IMR-90 (cell line): ENCODE results near the gene LFNG. TPM values are rescaled to one million over a fixed set of nuclear protein-coding genes. Genes with fewer than 3 reads are reported as not detected.

ENCODE experiments used
- ATAC-seq: fragments of 200-7000 bp; cut with Tn5 transposase; 2 replicates; pipeline ENCODE4 v1.9.1; 2020; ENCODE audit warnings: low read depth, mild to moderate bottlenecking, moderate library complexity
- BruUV-seq: library from RNA; stranded (reverse); fragments of 400-500 nt; replicated peaks from 2 replicates; lab custom pipeline; 2021; lab: Mats Ljungman, UMichigan
- CTCF ChIA-PET: fragments of 300-600 bp; formaldehyde crosslinking; extraction: SDS; loops from one replicate; lab custom pipeline; 2021; ENCODE audit warnings: antibody characterized with exemption; lab: Yijun Ruan, JAX
- POLR2A ChIA-PET: fragments of 300-600 bp; sonication (Branson Sonifier 250); formaldehyde crosslinking; loops from one replicate; lab custom pipeline; 2022; ENCODE audit warnings: antibody characterized with exemption; ENCODE audit not compliant: unreplicated experiment; lab: Charles Lee
- DNase-seq: peaks from one replicate; pipeline ENCODE4 v3.0.0; 2013
- H2AFZ ChIP-seq: replicated peaks from 2 replicates; pipeline ENCODE3; 2013; ENCODE audit warnings: low read length, mild to moderate bottlenecking; ENCODE audit not compliant: poor library complexity
- H2AK5ac ChIP-seq: 2 replicates; pipeline ENCODE4 v1.6.1; 2013; ENCODE audit warnings: low read depth, low read length, inconsistent platforms
- H2AK9ac ChIP-seq: replicated peaks from 2 replicates; pipeline ENCODE3; 2013; ENCODE audit warnings: mild to moderate bottlenecking, low read depth, low read length, moderate library complexity; ENCODE audit not compliant: poor library complexity
- H2BK120ac ChIP-seq: 2 replicates; pipeline ENCODE4 v1.6.1; 2013; ENCODE audit warnings: low read depth, low read length, inconsistent platforms
- H2BK15ac ChIP-seq: 3 replicates; pipeline ENCODE4 v1.6.1; 2013; ENCODE audit warnings: low read depth, low read length, inconsistent platforms
- H2BK20ac ChIP-seq: 2 replicates; pipeline ENCODE4 v1.6.1; 2013; ENCODE audit warnings: low read depth, mild to moderate bottlenecking, inconsistent platforms, low read length, moderate library complexity
- H2BK5ac ChIP-seq: 2 replicates; pipeline ENCODE4 v1.6.1; 2013; ENCODE audit warnings: mild to moderate bottlenecking, low read depth, low read length, inconsistent platforms; ENCODE audit not compliant: poor library complexity, severe bottlenecking
- H3K14ac ChIP-seq: replicated peaks from 2 replicates; pipeline ENCODE4 v1.6.1; 2013; ENCODE audit warnings: low read depth, low read length, inconsistent platforms
- H3K18ac ChIP-seq: 2 replicates; pipeline ENCODE4 v1.6.1; 2013; ENCODE audit warnings: low read depth, low read length, control low read depth
- H3K23ac ChIP-seq: 2 replicates; pipeline ENCODE4 v1.6.1; 2013; ENCODE audit warnings: low read depth, low read length, inconsistent platforms
- H3K27ac ChIP-seq: 2 replicates; pipeline ENCODE4 v1.5.1; 2013; ENCODE audit warnings: mild to moderate bottlenecking, control low read depth, low read length; ENCODE audit not compliant: insufficient read depth
- H3K27me3 ChIP-seq: 2 replicates; pipeline ENCODE4 v1.6.1; 2013; ENCODE audit warnings: low read length; ENCODE audit not compliant: control insufficient read depth, insufficient read depth
- H3K36me3 ChIP-seq: 2 replicates; pipeline ENCODE4 v1.6.1; 2013; ENCODE audit warnings: low read length, mixed read lengths; ENCODE audit not compliant: control insufficient read depth, insufficient read depth
- H3K4ac ChIP-seq: 2 replicates; pipeline ENCODE4 v1.6.1; 2013; ENCODE audit warnings: low read depth, low read length, inconsistent platforms
- H3K4me1 ChIP-seq: 2 replicates; pipeline ENCODE4 v1.6.1; 2013; ENCODE audit warnings: low read length, mixed read lengths; ENCODE audit not compliant: control insufficient read depth, insufficient read depth
- H3K4me2 ChIP-seq: 2 replicates; pipeline ENCODE4 v1.6.1; 2013; ENCODE audit warnings: low read depth, mild to moderate bottlenecking, control low read depth, low read length, moderate library complexity
- H3K4me3 ChIP-seq: 2 replicates; pipeline ENCODE4 v1.5.1; 2013; ENCODE audit warnings: low read depth, mild to moderate bottlenecking, control low read depth, low read length, moderate library complexity; ENCODE audit not compliant: insufficient read depth
- H3K56ac ChIP-seq: 2 replicates; pipeline ENCODE4 v1.6.1; 2013; ENCODE audit warnings: low read length, inconsistent platforms; ENCODE audit not compliant: insufficient read depth; ENCODE audit errors: extremely low read depth
- H3K79me1 ChIP-seq, 2 experiments: 2 replicates each; pipeline ENCODE4 v1.6.1; 2013; ENCODE audit warnings: low read length in 2 of 2, inconsistent platforms in 1 of 2, low read depth in 1 of 2
- H3K9ac ChIP-seq: 2 replicates; pipeline ENCODE4 v1.6.1; 2013; ENCODE audit warnings: low read depth, low read length, control low read depth
- H3K9me1 ChIP-seq: 2 replicates; pipeline ENCODE4 v1.6.1; 2013; ENCODE audit warnings: low read length, inconsistent platforms; ENCODE audit not compliant: insufficient read depth
- H3K9me3 ChIP-seq: 2 replicates; pipeline ENCODE4 v1.6.1; 2013; ENCODE audit warnings: low read length; ENCODE audit not compliant: control insufficient read depth, insufficient read depth
- H4K20me1 ChIP-seq: 2 replicates; pipeline ENCODE4 v1.6.1; 2013; ENCODE audit warnings: low read length, inconsistent platforms; ENCODE audit not compliant: insufficient read depth
- H4K5ac ChIP-seq: 2 replicates; pipeline ENCODE4 v1.6.1; 2013; ENCODE audit warnings: mild to moderate bottlenecking, low read depth, low read length, control low read depth
- H4K8ac ChIP-seq, 2 experiments: 2 replicates each; pipeline ENCODE4 v1.6.1; 2013; ENCODE audit warnings: low read depth in 2 of 2, low read length in 2 of 2, control low read depth in 1 of 2, inconsistent platforms in 1 of 2
- H4K91ac ChIP-seq: 2 replicates; pipeline ENCODE4 v1.6.1; 2013; ENCODE audit warnings: low read depth, low read length, inconsistent platforms; ENCODE audit not compliant: insufficient read depth
- BHLHE40 ChIP-seq: fragments of 150-350 bp; IDR thresholded peaks from 2 replicates; pipeline ENCODE4 v1.6.1; 2016; ENCODE audit warnings: mild to moderate bottlenecking, low read depth, low read length
- CEBPB ChIP-seq: IDR thresholded peaks from 2 replicates; pipeline ENCODE4 v1.6.1; 2012; ENCODE audit warnings: low read depth, low read length, improper control_type of control experiment
- CHD1 ChIP-seq: IDR thresholded peaks from 2 replicates; pipeline ENCODE4 v1.6.1; 2012; ENCODE audit warnings: low read depth, low read length, improper control_type of control experiment
- ELK1 ChIP-seq: fragments of 150-350 bp; IDR thresholded peaks from 2 replicates; pipeline ENCODE4 v1.6.1; 2016; ENCODE audit warnings: low read depth, mild to moderate bottlenecking, low read length, moderate library complexity, borderline replicate concordance
- FOS ChIP-seq: fragments of 150-350 bp; IDR thresholded peaks from 2 replicates; pipeline ENCODE4 v1.6.1; 2016; ENCODE audit warnings: low read depth, low read length
- MAFK ChIP-seq: IDR thresholded peaks from 2 replicates; pipeline ENCODE4 v1.6.1; 2012; ENCODE audit warnings: low read depth, low read length, improper control_type of control experiment
- MAZ ChIP-seq: IDR thresholded peaks from 2 replicates; pipeline ENCODE4 v1.6.1; 2012; ENCODE audit warnings: low read depth, mild to moderate bottlenecking, low read length, improper control_type of control experiment, moderate library complexity, borderline replicate concordance
- MXI1 ChIP-seq: IDR thresholded peaks from 2 replicates; pipeline ENCODE4 v1.6.1; 2012; ENCODE audit warnings: low read depth, mild to moderate bottlenecking, low read length, moderate library complexity, borderline replicate concordance
- NFE2L2 ChIP-seq: fragments of 150-350 bp; IDR thresholded peaks from 2 replicates; pipeline ENCODE4 v1.6.1; 2016; ENCODE audit warnings: low read depth, mild to moderate bottlenecking, low read length
- RAD21 ChIP-seq: IDR thresholded peaks from 2 replicates; pipeline ENCODE4 v1.6.1; 2012; ENCODE audit warnings: low read length, improper control_type of control experiment
- RCOR1 ChIP-seq: IDR thresholded peaks from 2 replicates; pipeline ENCODE4 v1.6.1; 2012; ENCODE audit warnings: mild to moderate bottlenecking, low read length, improper control_type of control experiment; ENCODE audit not compliant: insufficient replicate concordance
- SMC3 ChIP-seq: fragments of 150-350 bp; IDR thresholded peaks from 2 replicates; pipeline ENCODE4 v1.6.1; 2016; ENCODE audit warnings: low read depth, mild to moderate bottlenecking, antibody characterized with exemption, low read length, moderate library complexity
- WGBS, 2 experiments: methylation state at CpG; one replicate each; pipeline versions ENCODE4 v1.1.5 to v1.1.7; 2013; ENCODE audit warnings: missing lambda C conversion rate in 2 of 2; ENCODE audit not compliant: insufficient read length in 1 of 2; ENCODE audit errors: extremely low coverage in 2 of 2; 5-methylcytosine and 5-hydroxymethylcytosine counted together
- dilution Hi-C: fragments of 300-500 bp; cut with HindIII; formaldehyde crosslinking; loops from one replicate; pipeline ENCODE4 v1.14.3; 2018; ENCODE audit warnings: low sequenced_read_pairs; ENCODE audit not compliant: unreplicated experiment
- in situ Hi-C: fragments of 300-500 bp; cut with MboI; formaldehyde crosslinking; loops from 3 replicates; pipeline ENCODE4 v1.14.3; 2019; ENCODE audit warnings: low sequenced_read_pairs, inconsistent platforms, mixed read lengths
- intact Hi-C: fragments of 100-400 bp; cut with micrococcal nuclease; formaldehyde crosslinking; loops from 2 replicates; pipeline ENCODE4 v1.10.0; 2022
- polyA plus RNA-seq, 3 experiments: library from polyadenylated mRNA; depleted of rRNA; stranded (reverse); fragments of >200 nt; gene quantifications; 2 replicates each; pipeline ENCODE4 v1.2.3, GENCODE V29; 2012; ENCODE audit warnings: low replicate concordance in 1 of 3
- total RNA-seq: library from RNA; depleted of rRNA; stranded (reverse); fragments of >200 nt; gene quantifications from 2 replicates; pipeline ENCODE4 v1.2.3, GENCODE V29; 2012
- TF ChIP-seq, protein P1 (sequence below): fragments of 150-350 bp; IDR thresholded peaks from 2 replicates; pipeline ENCODE4 v1.6.1; 2017; ENCODE audit warnings: mild to moderate bottlenecking, antibody characterized with exemption, low read length, low read depth
- TF ChIP-seq, protein P2 (sequence below): conservative IDR thresholded peaks from 2 replicates; pipeline ENCODE4 v1.5.1; 2012; ENCODE audit warnings: mild to moderate bottlenecking, low read depth, low read length, improper control_type of control experiment

LFNG gene
- total and polyA plus RNA-seq, 2 of the 4 experiments (the other 2 are of a cell fraction), result 1.8 to 5.1 TPM

DNA sequence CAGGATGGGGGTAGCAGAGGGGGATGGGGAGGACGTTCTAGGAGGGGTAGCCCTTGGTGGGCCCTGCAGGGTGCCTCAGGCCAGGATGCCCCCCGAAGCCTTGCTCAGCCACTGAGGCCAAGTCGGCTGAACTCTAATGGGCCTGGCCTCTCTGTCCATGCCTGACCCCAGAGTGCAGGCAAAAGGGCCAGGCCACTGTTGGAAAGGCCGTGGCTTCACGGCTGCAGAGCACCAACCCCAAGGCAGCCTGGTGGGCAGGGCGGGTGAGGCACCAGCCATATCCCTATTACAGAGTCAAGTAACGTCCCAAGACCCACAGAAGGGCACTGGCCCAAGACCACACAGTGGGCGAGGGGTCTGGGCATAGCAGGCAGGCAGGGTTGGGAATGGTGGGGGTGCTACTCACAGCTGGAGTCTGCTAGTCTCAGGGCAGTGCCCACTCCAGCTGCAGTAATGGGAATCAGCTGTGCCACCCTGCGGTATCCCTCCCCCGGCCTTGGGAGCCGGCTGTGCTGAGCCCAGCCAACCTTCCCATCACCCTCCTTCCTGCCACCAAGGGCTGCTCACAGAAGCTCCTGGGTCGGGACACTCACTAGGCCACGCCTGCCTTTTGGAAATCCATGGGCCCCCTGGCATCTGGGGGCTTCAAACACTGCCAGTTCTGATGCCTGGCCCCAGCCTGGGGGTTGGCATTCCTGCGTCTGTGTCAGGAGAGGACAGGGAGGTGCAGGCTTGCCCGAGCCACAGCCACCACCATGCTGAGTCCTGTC lies 4.0 kb upstream of the LFNG start:
- peak overlapping the region; percentile 75; the same call in 1 of the 3 replicates for H2BK15ac ChIP-seq
- TF ChIP-seq MAFK, result no peak
- no peak for TF ChIP-seq RAD21
- TF ChIP-seq MXI1, result no peak
- TF ChIP-seq CHD1, result no peak
- TF ChIP-seq RCOR1, result no peak
- TF ChIP-seq, protein P1, sequence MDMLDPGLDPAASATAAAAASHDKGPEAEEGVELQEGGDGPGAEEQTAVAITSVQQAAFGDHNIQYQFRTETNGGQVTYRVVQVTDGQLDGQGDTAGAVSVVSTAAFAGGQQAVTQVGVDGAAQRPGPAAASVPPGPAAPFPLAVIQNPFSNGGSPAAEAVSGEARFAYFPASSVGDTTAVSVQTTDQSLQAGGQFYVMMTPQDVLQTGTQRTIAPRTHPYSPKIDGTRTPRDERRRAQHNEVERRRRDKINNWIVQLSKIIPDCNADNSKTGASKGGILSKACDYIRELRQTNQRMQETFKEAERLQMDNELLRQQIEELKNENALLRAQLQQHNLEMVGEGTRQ, result no peak
- no peak for TF ChIP-seq CEBPB
- no peak for TF ChIP-seq MAZ
- no peak for TF ChIP-seq FOS
- no peak for TF ChIP-seq ELK1
- TF ChIP-seq BHLHE40, result no peak
- no peak for TF ChIP-seq SMC3
- TF ChIP-seq NFE2L2, result no peak
- TF ChIP-seq, protein P2, sequence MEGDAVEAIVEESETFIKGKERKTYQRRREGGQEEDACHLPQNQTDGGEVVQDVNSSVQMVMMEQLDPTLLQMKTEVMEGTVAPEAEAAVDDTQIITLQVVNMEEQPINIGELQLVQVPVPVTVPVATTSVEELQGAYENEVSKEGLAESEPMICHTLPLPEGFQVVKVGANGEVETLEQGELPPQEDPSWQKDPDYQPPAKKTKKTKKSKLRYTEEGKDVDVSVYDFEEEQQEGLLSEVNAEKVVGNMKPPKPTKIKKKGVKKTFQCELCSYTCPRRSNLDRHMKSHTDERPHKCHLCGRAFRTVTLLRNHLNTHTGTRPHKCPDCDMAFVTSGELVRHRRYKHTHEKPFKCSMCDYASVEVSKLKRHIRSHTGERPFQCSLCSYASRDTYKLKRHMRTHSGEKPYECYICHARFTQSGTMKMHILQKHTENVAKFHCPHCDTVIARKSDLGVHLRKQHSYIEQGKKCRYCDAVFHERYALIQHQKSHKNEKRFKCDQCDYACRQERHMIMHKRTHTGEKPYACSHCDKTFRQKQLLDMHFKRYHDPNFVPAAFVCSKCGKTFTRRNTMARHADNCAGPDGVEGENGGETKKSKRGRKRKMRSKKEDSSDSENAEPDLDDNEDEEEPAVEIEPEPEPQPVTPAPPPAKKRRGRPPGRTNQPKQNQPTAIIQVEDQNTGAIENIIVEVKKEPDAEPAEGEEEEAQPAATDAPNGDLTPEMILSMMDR, result no peak

More for the DNA sequence above, 4.0 kb upstream of the LFNG start:
- BruUV-seq, result no TSS peak
- Histone ChIP-seq H3K36me3 (no peaks in the 10 kb centered on the region), H3K9me1 (peaks cover 16% of the 10 kb centered on the region), H4K5ac (no peak overlapping the region), H3K79me1 (peaks cover 0 to 6% of the 10 kb centered on the region in 2 experiments; a peak in 2 of 4 replicates), H3K9ac (no peak overlapping the region), H4K8ac (no peak overlapping the region), H2BK5ac (no peak overlapping the region), H4K91ac (peak overlapping the region; percentile 59), H3K56ac (no peak overlapping the region), H3K23ac (no peak overlapping the region), H2AK5ac (peak overlapping the region; percentile 99), H2AFZ (no peak overlapping the region), H3K14ac (no peak overlapping the region), H2BK120ac (peak overlapping the region; percentile 99), H4K20me1 (0 out of 2 replicates have a peak, but pooled peaks cover 6% of the 10 kb centered on the region), H3K4me1 (peaks cover 27% of the 10 kb centered on the region), H3K4ac (peak overlapping the region; percentile 95), H3K18ac (no peak overlapping the region), H3K27ac (no peak overlapping the region), H3K4me2 (no peak overlapping the region), H2BK20ac (peak overlapping the region; percentile 96), H3K9me3 (no peaks in the 10 kb centered on the region), H3K4me3 (no peak overlapping the region), H3K27me3 (peaks cover 1% of the 10 kb centered on the region; the same call in 1 of the 2 replicates), H2AK9ac (peak overlapping the region; percentile 99)
- POLR2A ChIA-PET, result no interaction called here
- dilution Hi-C loops (no loop called here), intact Hi-C loops (loop anchor here (2.0 kb wide), 1 partner anchor 17 kb away; no protein-coding TSS in a partner anchor), in situ Hi-C loops (no loop called here)
- DNase-seq (no peak), ATAC-seq (no peak)
- WGBS, 2 experiments, result 85% methylated on average over 7 of the region's 15 CpGs; no CpG with 5 or more reads in 1 of the 2 experiments
- CTCF ChIA-PET, result no interaction called here
